ENCODE data around the gene DNASE1L1.

GRCh38 chrX:154430479-154430878, 21.4 kb upstream of the DNASE1L1 start:
- TF ChIP-seq CTCF (conservative IDR thresholded peaks at IDR 0.05; ENCODE audit: low read depth, low read length) (no peak), EZH2 (IDR thresholded peaks at IDR 0.05; ENCODE audit: borderline replicate concordance, low read depth, low read length, poor library complexity, severe bottlenecking) (no peak)

All from A673 (cell line).